HAP-1 (cell line): ENCODE measurements around the gene SAMD13.

Experiments
- DNase-seq, 2 experiments: peaks; one replicate each; pipeline ENCODE4 v3.0.0-alpha.2; 2016 to 2020; ENCODE audit warnings: low spot score in 2 of 2
- H3K27me3 ChIP-seq: fragments of 250-450 bp; sonication (Bioruptor Pico); 2 replicates; pipeline ENCODE4 v1.5.1; 2020; ENCODE audit warnings: low read depth, mild to moderate bottlenecking, moderate library complexity
- H3K36me3 ChIP-seq: fragments of 250-450 bp; sonication (Bioruptor Pico); replicated peaks from 2 replicates; pipeline ENCODE4 v1.5.1; 2020; ENCODE audit warnings: mild to moderate bottlenecking
- H3K4me1 ChIP-seq: fragments of 250-450 bp; sonication (Bioruptor Pico); 2 replicates; pipeline ENCODE4 v1.5.1; 2020; ENCODE audit warnings: mild to moderate bottlenecking
- H3K4me3 ChIP-seq: fragments of 250-450 bp; sonication (Bioruptor Pico); 2 replicates; pipeline ENCODE4 v1.5.1; 2020; ENCODE audit warnings: mild to moderate bottlenecking, moderate library complexity
- H3K9me3 ChIP-seq: fragments of 250-450 bp; sonication (Bioruptor Pico); 2 replicates; pipeline ENCODE4 v1.5.1; 2020; ENCODE audit warnings: mild to moderate bottlenecking, moderate library complexity
- in situ Hi-C: fragments of 300-500 bp; cut with MboI; formaldehyde crosslinking; loops from 3 replicates; pipeline ENCODE4 v1.14.3; 2020; ENCODE audit warnings: low sequenced_read_pairs, inconsistent platforms, mixed read lengths

Gene SAMD13

GRCh38 chr1:84377480-84378095 is 76.1 kb downstream of the SAMD13 start:
- DNase-seq = no peak
- Histone ChIP-seq H3K4me1 (peaks cover 12% of the 10 kb centered on the region), H3K9me3 (no peaks in the 10 kb centered on the region), H3K27me3 (no peaks in the 10 kb centered on the region), H3K4me3 (no peak overlapping the region), H3K36me3 (no peaks in the 10 kb centered on the region)
- in situ Hi-C loops = no loop called here

DNA sequence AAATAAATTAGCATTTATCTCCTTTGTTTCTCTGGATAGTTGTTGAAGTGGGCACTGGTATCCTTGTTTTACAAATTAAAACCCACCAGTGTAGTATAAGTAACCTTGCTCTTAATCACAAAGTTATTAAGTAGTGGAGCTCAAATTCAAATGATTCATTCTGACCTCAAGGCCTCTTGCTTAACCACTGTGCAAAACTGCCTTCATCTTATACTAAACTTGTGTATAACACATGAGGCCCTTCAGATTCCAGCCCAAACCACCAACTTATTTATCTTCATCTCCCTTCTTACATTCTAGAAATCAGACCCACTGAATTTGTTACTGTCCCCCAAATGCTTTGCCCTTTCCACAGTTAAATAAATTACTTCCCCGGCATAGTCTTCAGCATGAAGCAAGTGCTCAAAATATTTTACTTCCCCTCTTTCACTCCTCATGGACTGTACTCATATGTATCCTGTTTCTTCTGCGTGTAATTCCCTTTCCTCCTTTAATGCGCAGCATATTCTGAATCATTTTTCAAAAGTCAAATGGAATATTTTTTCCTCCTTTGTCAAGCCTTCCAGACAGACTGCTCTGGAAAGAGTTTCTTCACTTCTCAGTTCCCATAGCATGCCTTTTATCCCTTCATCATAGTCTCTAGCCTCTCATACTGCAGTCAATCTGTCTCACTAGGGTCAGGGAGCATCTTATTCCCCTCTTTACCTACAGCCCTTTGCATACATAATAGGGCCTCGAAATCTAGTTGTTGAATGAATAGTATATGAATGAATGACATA is 77.8 kb downstream of the SAMD13 start:
- no peak for DNase-seq
- Histone ChIP-seq H3K27me3 (no peaks in the 10 kb centered on the region), H3K4me3 (no peak overlapping the region), H3K4me1 (peaks cover 12% of the 10 kb centered on the region), H3K9me3 (no peaks in the 10 kb centered on the region), H3K36me3 (no peaks in the 10 kb centered on the region)
- in situ Hi-C loops = no loop called here

GRCh38 chr1:84379917-84380180 is 78.3 kb downstream of the SAMD13 start:
- no peak for DNase-seq

DNA sequence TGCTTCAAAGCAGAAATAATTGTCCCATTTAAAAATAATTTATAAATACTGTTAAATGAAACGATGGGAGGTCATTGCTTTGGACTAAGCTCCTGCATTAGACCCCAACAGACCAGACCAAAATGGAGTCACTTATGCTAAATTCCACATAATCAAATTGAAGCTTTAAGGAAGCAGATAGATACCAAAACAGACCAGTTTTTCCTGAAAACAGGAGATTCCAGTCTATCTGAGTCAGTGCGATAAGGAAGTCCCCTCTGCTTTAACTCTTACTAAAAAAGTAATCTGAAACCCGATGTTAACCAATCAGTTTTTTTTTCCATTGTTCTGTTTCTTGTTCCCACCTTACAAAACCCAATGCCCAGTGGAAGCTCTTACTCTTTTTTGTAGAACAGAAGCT is 80.6 kb downstream of the SAMD13 start:
- Histone ChIP-seq H3K36me3 (no peaks in the 10 kb centered on the region), H3K27me3 (no peaks in the 10 kb centered on the region), H3K4me3 (no peak overlapping the region), H3K9me3 (no peaks in the 10 kb centered on the region), H3K4me1 (peaks cover 12% of the 10 kb centered on the region)
- DNase-seq = no peak
- in situ Hi-C loops = no loop called here

More at GRCh38 chr1:84379917-84380180, 78.3 kb downstream of the SAMD13 start:
- Histone ChIP-seq H3K9me3 (no peaks in the 10 kb centered on the region), H3K27me3 (no peaks in the 10 kb centered on the region), H3K36me3 (no peaks in the 10 kb centered on the region), H3K4me1 (peaks cover 12% of the 10 kb centered on the region), H3K4me3 (no peak overlapping the region)
- in situ Hi-C loops = no loop called here

- Histone ChIP-seq H3K36me3 (no peaks in the 10 kb centered on the region), H3K9me3 (no peaks in the 10 kb centered on the region), H3K4me3 (no peak overlapping the region), H3K27me3 (no peaks in the 10 kb centered on the region), H3K4me1 (no peaks in the 10 kb centered on the region)
- DNase-seq = no peak
- in situ Hi-C loops = no loop called here
These were observed 83.8 kb downstream of the SAMD13 start for GRCh38 chr1:84385347-84385746.

DNA sequence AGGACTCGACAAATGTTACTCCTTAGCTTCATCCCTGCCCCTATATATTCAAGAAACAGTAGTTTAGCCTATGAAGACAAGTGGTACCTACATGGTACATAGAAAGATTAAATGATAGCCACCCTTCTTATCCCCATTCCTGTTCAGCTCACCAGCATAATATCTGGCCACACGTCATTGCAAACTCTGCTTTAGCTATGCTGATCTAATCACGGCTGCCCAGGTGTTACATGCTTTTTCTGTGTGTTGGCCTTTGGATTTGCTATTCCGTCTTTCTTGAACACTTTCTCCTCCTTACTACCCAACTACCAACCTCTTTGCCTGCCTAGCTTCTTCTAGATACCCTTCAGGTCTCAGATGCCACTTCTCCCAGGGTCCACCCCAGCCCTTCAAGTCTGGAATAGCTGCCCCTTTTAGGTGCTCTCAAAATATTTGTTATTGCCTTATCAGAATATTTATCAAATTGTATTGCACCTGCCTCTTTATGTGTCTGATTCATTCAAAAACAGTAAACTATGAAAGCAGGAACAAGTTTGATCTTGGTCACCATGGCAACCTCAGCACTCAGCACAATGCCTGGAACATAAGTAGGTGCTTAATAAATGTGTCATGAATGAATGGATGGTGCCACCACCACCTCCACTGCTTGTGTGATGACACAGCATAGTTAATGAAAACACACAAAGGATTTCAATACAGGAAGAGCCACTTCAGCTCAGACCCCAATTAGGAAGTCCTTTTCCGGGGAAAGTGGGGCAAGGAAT is 85.4 kb downstream of the SAMD13 start:
- in situ Hi-C loops = no loop called here
- no peak overlapping the region for H3K4me3 ChIP-seq
- DNase-seq = no peak
- no peaks in the 10 kb centered on the region for H3K27me3 ChIP-seq
- no peaks in the 10 kb centered on the region for H3K36me3 ChIP-seq
- peaks cover 4% of the 10 kb centered on the region; the same call in 1 of the 2 replicates for H3K4me1 ChIP-seq
- no peaks in the 10 kb centered on the region for H3K9me3 ChIP-seq

DNA sequence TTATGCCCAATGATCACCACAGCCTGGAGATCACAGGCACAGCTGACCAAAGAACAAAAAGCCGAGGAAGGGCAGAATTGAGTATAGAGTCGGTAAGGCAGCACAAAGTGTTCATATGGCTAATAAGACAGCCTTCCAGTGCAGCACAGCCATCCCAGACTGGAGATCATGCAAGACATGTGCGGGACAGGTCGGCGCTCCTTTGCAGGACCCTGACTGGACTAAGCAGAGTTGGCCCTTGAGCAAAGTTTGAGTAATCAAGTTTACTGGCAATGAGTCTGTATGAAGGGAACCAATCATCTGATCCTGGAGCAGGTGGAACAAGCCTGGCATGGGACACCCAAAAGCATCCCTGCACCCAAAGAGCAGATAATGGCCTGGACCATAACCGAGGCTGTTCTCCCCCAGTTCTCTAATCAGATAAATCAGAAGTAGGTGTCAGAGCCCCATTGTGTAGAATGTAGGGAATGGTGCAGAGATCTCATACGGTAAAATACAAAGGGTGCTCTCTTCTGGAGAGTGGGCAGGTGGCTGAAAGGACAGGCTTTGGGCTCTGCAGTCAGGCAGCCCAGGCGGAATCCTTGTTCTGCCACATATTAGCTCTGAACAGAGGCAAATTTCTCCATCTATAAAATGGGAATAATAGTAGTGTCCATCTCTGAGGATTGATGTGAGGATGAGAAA is 86.1 kb downstream of the SAMD13 start:
- Histone ChIP-seq H3K36me3 (no peaks in the 10 kb centered on the region), H3K4me1 (peaks cover 4% of the 10 kb centered on the region; the same call in 1 of the 2 replicates), H3K9me3 (no peaks in the 10 kb centered on the region), H3K4me3 (no peak overlapping the region), H3K27me3 (no peaks in the 10 kb centered on the region)
- in situ Hi-C loops = no loop called here
- peak in 1 of 2 experiments; percentile 8 for DNase-seq

GRCh38 chr1:84390226-84390625 is 88.7 kb downstream of the SAMD13 start:
- H3K27me3 ChIP-seq = no peaks in the 10 kb centered on the region
- H3K36me3 ChIP-seq = no peaks in the 10 kb centered on the region
- DNase-seq = no peak
- no peaks in the 10 kb centered on the region for H3K9me3 ChIP-seq
- peaks cover 4% of the 10 kb centered on the region; the same call in 1 of the 2 replicates for H3K4me1 ChIP-seq
- H3K4me3 ChIP-seq = no peak overlapping the region
- in situ Hi-C loops = no loop called here

DNA sequence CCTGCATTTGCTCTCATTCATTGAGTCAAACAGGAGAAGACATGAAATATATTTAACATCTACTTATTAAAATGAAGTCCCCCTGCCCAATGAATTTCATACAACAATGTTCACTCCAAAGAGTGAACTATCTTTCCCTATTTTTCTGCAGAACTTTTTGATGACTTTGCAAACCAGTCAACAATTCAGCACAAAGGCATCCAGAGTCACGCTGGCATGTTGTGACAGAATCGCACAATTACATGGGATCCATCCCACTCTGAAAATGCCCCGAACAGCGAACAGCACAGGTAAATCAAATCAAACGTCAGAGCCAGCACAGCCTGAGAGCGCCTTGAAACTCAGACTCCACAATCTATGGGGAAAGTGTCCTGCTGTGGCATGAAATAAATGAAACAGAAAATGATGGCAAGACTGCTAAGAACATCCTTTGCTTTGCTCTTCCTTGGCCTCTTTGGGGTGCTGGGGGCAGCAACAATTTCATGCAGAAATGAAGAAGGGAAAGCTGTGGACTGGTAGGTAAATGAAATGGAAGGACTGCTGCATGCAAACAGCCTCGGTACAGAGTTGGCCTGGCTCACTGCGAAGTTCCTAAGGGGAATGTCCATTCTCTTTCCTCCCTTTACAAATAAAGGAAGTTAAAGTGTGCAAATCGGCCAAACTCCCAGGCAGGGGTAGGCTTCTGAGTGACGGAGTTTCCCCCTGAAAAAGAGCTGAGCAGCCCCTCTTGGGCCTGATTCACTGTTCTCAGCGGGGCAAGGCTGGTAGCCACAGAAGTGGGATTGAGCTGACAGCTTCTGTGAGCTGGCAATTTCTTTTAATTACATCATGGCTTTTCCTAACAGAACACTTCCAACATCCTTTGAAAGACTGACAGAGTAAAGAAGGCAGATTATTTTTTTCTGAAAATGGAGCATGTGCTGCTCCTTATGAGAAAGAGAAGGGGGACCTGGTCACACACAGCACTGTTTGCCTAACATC is 97.0 kb downstream of the SAMD13 start, which contains the start of gene DNASE2B:
Gene DNASE2B (plus strand): TSS at position 310 of the 981 bp plus-strand sequence. CDS start 81 bp downstream, at position 391.
- in situ Hi-C loops = no loop called here
- no peaks in the 10 kb centered on the region for H3K9me3 ChIP-seq
- DNase-seq = no peak
- no peaks in the 10 kb centered on the region for H3K27me3 ChIP-seq
- H3K4me1 ChIP-seq = no peaks in the 10 kb centered on the region
- H3K36me3 ChIP-seq = no peaks in the 10 kb centered on the region
- H3K4me3 ChIP-seq = no peak within 1 kb of the TSS
